NCI-H446 (cell line): Measurements from ENCODE around the gene BIRC3.
"Not testable (repeated sequence)": the region's sequence is repeated elsewhere in the genome, so short reads cannot be mapped to it uniquely, and the experiment has no call there.

Experiments
- DNase-seq, 2 experiments: peaks; one replicate each; lab custom pipeline; 2025; lab: John Stamatoyannopoulos, UW

Gene BIRC3

GRCh38 chr11:102295045-102295444, 22.2 kb upstream of the BIRC3 start:
- no peak for DNase-seq

- not testable (repeated sequence) for DNase-seq
These were observed 20.5 kb upstream of the BIRC3 start for GRCh38 chr11:102296757-102297156.

- not testable (repeated sequence) for DNase-seq
These were observed 16.4 kb upstream of the BIRC3 start for GRCh38 chr11:102300837-102301236.

DNA sequence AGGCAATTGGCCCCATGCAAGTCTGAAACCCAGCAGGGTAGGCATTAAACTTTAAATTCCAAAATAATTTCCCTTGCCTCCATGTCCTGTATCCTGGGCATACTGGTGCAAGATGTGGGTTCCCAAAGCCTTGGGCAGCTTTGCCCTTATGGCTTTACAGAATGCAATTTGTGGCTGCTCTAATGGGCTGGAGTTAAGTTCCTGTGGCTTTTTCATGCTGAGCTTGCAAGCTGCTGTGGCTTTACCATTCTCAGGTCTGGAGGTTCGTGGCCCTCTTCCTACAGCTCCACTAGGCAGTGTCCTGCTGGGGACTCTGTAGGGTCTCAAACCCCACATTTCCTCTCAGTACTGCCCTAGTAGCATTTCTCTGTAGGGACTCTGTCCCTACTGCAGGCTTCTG, 15.0 kb upstream of the BIRC3 start:
- DNase-seq, result no peak

DNA sequence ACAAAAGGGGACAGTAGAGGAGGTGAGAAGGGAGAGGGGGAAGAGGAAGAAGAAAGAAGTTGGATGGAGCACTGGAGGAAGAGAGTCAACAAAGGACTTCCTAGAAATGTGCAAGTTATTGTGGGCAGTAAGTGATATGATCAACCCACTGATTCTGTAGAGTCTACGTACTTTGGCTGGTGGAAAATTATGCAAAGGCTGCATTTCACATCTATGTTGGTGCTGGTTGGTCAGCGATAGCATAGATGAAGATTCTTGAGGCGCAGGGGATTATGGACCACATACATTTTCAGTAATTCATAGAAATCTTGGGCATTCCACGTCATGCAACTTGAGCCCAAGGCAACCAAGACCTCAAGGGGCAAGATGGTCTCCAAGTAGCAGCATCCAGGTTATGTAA, 12.6 kb upstream of the BIRC3 start:
- DNase-seq, result no peak

DNA sequence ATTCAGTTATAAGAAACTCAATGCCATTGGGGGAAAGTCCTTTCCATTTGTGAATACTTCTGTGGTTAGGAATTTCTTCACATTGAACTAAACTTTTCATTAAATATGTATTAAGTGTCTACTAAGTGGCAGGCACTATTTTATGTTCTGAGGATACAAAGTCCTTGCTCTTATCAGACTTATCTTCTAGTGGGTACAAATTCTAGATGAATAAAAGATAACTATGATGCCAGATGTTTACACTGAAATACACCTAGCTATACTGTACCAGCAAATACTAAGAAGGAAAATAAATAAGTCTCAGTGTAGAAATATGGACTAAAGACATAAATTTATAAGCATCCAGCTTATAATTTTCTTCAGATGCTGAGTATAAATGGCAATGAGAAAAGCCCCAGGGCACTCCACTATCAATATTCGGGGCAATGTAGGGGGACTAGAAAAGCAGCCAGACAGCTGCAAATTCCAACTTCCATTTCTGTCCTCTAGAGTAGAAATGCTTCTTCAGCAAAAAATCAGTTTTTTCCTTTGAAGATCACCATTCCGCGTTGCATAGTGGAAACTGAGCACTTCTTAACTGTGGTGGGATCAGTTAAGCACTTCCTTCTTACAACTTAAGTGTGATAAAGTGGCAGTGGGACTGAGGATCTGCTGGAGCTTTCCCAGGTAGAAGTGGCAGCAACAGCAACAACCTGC, 11.8 kb upstream of the BIRC3 start:
- no peak for DNase-seq

DNA sequence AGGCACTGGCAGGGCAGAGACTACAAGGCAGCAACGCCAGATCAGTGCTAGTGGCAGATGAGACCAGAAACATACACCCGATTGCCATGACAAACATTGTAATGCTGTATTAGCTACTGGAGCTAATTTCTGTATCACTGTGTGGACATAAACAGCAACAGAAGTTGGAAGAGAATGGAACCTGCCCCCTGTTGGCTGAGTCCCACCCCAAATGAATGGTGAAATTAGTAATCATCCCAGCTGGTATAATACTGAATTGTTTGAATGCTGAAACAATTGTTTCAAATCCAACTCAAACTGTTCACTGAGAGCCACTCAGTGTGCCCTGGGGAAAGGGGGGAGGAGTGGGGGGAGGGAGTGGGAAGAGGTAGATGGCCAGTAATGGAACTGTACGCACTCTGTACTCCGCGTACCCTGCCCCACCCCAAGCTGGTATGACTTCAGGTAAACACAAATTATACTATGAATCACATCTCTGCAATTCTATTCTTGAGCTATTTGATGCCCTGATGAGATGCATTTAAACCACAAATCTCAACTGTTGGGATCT, 11.2 kb upstream of the BIRC3 start:
- no peak for DNase-seq

GRCh38 chr11:102306817-102307726, 10.2 kb upstream of the BIRC3 start:
- DNase-seq, result no peak

DNA sequence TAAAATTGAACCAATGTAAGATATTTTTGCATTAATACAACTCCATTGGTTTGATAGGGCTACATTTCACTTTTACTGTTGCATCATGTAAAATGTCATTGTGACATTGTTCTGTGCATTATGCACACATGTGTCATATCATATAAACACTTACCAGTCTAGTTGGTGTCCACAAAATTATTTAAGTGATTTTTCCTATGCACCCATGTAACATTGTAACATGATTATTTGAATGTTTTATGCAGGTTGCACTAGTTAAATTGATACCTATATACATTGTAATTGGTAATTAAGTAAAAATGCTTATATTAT, 9.6 kb upstream of the BIRC3 start:
- DNase-seq, result no peak

DNA sequence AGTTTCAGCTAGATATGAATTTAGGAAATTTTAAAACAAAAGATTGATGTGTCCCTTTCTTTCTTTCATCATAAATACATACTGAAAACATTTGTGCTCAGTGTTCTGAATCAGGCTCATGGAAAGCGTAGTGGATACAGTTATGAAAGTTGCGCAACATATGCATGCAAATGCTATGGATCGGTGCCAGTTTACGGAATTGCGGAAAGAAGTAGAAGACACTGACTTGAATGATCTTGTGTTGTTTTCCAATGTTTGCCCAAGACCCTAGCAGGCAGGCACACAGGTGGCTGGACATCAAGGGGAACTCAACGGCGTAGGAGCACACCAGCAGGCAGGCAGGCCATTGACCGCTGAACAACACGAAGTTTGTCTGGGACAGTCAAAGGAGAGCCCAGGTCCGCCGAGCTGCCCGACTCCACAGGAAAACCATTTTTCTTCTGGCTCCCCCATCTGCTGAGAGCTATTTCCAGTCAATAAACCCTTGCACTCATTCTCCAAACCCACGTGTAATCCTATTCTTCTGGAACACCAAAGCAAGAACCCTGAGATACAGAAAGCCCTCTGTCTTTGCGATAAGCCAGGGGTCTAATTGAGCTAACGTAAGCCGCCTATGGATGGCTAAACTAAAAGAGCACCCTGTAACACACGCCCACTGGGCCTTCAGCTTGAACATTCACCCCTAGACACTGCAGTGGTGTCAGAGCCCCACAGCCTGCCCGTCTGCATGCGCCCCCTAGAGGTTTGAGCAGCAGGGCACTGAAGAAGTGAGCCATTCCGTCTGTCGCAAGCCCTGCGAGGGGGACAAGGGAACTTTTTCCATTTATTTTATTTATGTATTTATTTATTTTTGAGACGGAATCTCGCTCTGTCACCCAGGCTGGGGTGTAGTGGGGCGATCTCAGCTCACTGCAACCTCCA, 7.4 kb upstream of the BIRC3 start:
- no peak for DNase-seq

GRCh38 chr11:102312667-102313066, 4.6 kb upstream of the BIRC3 start:
- no peak for DNase-seq

GRCh38 chr11:102313238-102313940, 3.9 kb upstream of the BIRC3 start:
- DNase-seq, result no peak

- no peak for DNase-seq
These were observed 2.5 kb upstream of the BIRC3 start for GRCh38 chr11:102314784-102315183.

GRCh38 chr11:102316346-102316904, 859 bp upstream of the BIRC3 start:
- no peak for DNase-seq

- no peak for DNase-seq
These were observed 452 bp downstream of the BIRC3 start for GRCh38 chr11:102317768-102318103.

DNA sequence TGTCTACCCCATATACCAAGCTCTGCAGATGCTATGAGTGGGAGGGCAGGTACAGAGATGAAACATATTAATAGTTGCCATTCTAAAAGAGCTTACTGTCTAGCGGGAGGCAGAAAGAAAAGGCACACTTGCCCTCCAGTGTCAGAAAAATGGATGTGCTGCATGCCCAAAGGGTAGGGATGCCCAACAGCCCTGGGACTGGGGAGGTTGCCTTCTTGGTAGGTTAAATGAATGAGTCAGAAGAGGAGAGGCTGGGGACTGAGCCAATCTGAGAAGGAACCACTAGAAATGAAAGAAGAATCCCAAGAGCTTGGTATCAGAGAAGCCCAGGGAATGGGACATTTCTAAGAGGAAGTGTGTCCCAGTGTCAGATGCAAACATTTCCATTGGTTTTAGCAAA, 1.2 kb downstream of the BIRC3 start:
- DNase-seq, result no peak

DNA sequence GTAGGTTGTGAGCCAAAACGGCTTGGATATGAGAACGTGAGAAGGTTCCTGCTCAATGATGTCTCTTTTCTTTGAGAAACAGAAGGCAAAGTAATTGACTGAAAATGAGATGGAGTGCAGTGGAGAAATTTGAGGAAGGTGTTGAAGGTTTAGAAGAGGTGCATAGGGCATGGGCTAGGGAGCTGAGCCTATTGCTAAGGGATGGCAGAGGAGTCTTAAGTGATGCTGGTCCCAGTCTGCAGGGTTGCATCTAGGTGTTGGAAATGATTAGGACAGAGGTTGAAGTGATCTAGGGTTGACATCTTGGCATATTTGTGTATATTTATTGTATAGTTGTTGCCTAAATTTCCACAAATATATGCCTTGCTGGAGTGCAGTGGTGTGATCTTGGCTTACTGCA, 2.3 kb downstream of the BIRC3 start:
- no peak for DNase-seq

GRCh38 chr11:102320188-102320587, 2.9 kb downstream of the BIRC3 start:
- DNase-seq, result no peak

DNA sequence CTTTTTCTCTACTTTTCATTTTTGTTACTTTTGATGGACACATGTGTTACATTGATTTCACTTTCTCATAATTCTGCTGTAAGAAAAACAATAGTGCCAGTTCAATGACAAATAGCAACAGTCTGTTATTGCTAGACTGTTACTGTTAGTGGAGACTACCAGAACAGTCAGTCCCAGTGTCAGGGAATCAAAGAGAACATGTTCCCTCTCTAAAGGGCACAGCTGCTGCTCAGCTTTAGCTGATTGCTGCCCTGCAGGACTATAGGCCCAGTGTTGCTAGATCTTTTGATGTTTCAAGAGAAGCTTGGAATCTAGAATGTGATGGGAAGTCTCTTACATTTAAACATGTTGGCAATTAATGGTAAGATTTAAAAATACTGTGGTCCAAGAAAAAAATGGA, 3.4 kb downstream of the BIRC3 start:
- no peak for DNase-seq

- DNase-seq, result no peak
These were observed 5.3 kb downstream of the BIRC3 start for GRCh38 chr11:102322560-102322959.

DNA sequence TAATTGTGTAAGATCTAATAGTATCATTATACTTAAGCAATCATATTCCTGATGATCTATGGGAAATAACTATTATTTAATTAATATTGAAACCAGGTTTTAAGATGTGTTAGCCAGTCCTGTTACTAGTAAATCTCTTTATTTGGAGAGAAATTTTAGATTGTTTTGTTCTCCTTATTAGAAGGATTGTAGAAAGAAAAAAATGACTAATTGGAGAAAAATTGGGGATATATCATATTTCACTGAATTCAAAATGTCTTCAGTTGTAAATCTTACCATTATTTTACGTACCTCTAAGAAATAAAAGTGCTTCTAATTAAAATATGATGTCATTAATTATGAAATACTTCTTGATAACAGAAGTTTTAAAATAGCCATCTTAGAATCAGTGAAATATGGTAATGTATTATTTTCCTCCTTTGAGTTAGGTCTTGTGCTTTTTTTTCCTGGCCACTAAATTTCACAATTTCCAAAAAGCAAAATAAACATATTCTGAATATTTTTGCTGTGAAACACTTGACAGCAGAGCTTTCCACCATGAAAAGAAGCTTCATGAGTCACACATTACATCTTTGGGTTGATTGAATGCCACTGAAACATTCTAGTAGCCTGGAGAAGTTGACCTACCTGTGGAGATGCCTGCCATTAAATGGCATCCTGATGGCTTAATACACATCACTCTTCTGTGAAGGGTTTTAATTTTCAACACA, 6.4 kb downstream of the BIRC3 start:
- no peak for DNase-seq
